ENCODE measurements around the gene SMIM35.

DNA sequence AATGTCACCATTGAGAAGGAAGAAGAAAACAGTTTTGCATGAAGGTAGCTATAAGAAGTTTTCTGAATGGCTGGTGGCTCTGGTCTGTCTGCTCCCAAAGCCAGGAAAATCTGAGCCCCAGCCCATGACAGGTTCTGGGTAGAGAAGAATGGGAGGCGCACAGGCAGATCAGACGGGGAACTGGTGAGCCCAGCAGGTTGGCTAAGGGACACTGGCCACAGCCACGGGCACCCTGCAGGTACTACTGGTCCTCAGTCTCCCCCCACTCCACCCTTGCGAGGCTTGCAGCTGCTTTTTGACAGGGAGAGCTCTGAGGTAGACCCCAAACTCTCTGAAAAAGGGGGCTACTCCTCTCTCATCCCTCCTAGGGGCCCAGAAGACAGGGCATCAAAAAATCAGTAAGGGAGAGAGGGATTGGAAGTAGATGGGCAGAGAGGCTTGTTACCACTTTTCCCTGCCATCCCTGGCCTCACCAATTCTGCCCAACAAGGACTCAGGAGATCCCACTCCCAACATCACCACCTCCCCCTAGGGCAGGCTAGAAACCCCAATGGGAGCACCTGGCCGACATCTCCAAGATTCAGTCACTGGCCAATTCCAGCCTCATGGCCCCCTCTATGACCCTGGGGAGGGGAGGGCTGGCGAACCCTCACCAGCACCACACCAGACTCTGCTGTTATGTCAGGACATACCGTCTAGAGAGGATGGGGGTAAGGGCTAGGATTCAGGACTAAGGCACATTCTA is 48.5 kb upstream of the SMIM35 start:
- no peak for TF ChIP-seq CTCF (IDR thresholded peaks at IDR 0.05)
- no peak for TF ChIP-seq POLR2A (IDR thresholded peaks at IDR 0.05)
